ENCODE measurements around the gene GPC1.

GPC1 gene

GRCh38 chr2:240467659-240468302 is 32.3 kb downstream of the GPC1 start:
- TF ChIP-seq SUZ12 (IDR thresholded peaks at IDR 0.05; ENCODE audit: extremely low read depth, insufficient read depth, insufficient read length) (no peak), ZNF274 (IDR thresholded peaks at IDR 0.05; ENCODE audit: low read depth, low read length) (no peak), YY1 (IDR thresholded peaks at IDR 0.05; ENCODE audit: insufficient read depth, insufficient read length) (no peak)
- Histone ChIP-seq H3K27me3 (ENCODE audit: insufficient read depth, insufficient read length) (no peaks in the 10 kb centered on the region), H3K9ac (ENCODE audit: insufficient read length, low read depth) (no peak overlapping the region), H3K4me1 (ENCODE audit: insufficient read depth, insufficient read length) (peaks cover 20% of the 10 kb centered on the region), H3K9me3 (ENCODE audit: insufficient read depth, low read length) (no peaks in the 10 kb centered on the region), H3K4me3 (ENCODE audit: insufficient read length, low read depth) (no peak overlapping the region), H3K36me3 (ENCODE audit: insufficient read depth, insufficient read length, low read length) (peaks cover 50% of the 10 kb centered on the region)
- DNase-seq (ENCODE audit: low read depth, low spot score) = no peak

GRCh38 chr2:240468303-240469238 is 33.1 kb downstream of the GPC1 start:
- Histone ChIP-seq H3K9me3 (ENCODE audit: insufficient read depth, low read length) (no peaks in the 10 kb centered on the region; the same call in 1 of the 2 replicates), H3K9ac (ENCODE audit: insufficient read length, low read depth) (no peak overlapping the region), H3K4me3 (ENCODE audit: insufficient read length, low read depth) (no peak overlapping the region), H3K4me1 (ENCODE audit: insufficient read depth, insufficient read length) (peaks cover 20% of the 10 kb centered on the region), H3K36me3 (ENCODE audit: insufficient read depth, insufficient read length, low read length) (peaks cover 42% of the 10 kb centered on the region), H3K27me3 (ENCODE audit: insufficient read depth, insufficient read length) (no peaks in the 10 kb centered on the region)
- no peak for DNase-seq (ENCODE audit: low read depth, low spot score)
- TF ChIP-seq ZNF274 (IDR thresholded peaks at IDR 0.05; ENCODE audit: low read depth, low read length) (no peak), YY1 (IDR thresholded peaks at IDR 0.05; ENCODE audit: insufficient read depth, insufficient read length) (no peak), SUZ12 (IDR thresholded peaks at IDR 0.05; ENCODE audit: extremely low read depth, insufficient read depth, insufficient read length) (no peak)

GRCh38 chr2:240469239-240469636 is 33.8 kb downstream of the GPC1 start:
- Histone ChIP-seq H3K4me1 (ENCODE audit: insufficient read depth, insufficient read length) (peaks cover 20% of the 10 kb centered on the region), H3K9me3 (ENCODE audit: insufficient read depth, low read length) (no peaks in the 10 kb centered on the region; the same call in 1 of the 2 replicates), H3K27me3 (ENCODE audit: insufficient read depth, insufficient read length) (no peaks in the 10 kb centered on the region), H3K36me3 (ENCODE audit: insufficient read depth, insufficient read length, low read length) (peaks cover 35% of the 10 kb centered on the region), H3K9ac (ENCODE audit: insufficient read length, low read depth) (no peak overlapping the region), H3K4me3 (ENCODE audit: insufficient read length, low read depth) (no peak overlapping the region)
- no peak for DNase-seq (ENCODE audit: low read depth, low spot score)
- TF ChIP-seq SUZ12 (IDR thresholded peaks at IDR 0.05; ENCODE audit: extremely low read depth, insufficient read depth, insufficient read length) = no peak

- Histone ChIP-seq H3K9ac (ENCODE audit: insufficient read length, low read depth) (no peak overlapping the region), H3K4me1 (ENCODE audit: insufficient read depth, insufficient read length) (peaks cover 20% of the 10 kb centered on the region), H3K27me3 (ENCODE audit: insufficient read depth, insufficient read length) (no peaks in the 10 kb centered on the region), H3K9me3 (ENCODE audit: insufficient read depth, low read length) (no peaks in the 10 kb centered on the region; the same call in none of the 2 replicates), H3K4me3 (ENCODE audit: insufficient read length, low read depth) (no peak overlapping the region), H3K36me3 (ENCODE audit: insufficient read depth, insufficient read length, low read length) (peaks cover 30% of the 10 kb centered on the region)
- DNase-seq (ENCODE audit: low read depth, low spot score) = no peak
- TF ChIP-seq ZNF274 (IDR thresholded peaks at IDR 0.05; ENCODE audit: low read depth, low read length) (no peak), SUZ12 (IDR thresholded peaks at IDR 0.05; ENCODE audit: extremely low read depth, insufficient read depth, insufficient read length) (no peak), YY1 (IDR thresholded peaks at IDR 0.05; ENCODE audit: insufficient read depth, insufficient read length) (no peak)
Observed at GRCh38 chr2:240469740-240470139, 34.3 kb downstream of the GPC1 start.

GRCh38 chr2:240472078-240472790 is 36.8 kb downstream of the GPC1 start:
- H3K4me3 ChIP-seq (ENCODE audit: insufficient read length, low read depth) = no peak overlapping the region
- H3K9ac ChIP-seq (ENCODE audit: insufficient read length, low read depth) = no peak overlapping the region
- H3K36me3 ChIP-seq (ENCODE audit: insufficient read depth, insufficient read length, low read length) = peaks cover 8% of the 10 kb centered on the region
- H3K4me1 ChIP-seq (ENCODE audit: insufficient read depth, insufficient read length) = peaks cover 18% of the 10 kb centered on the region
- DNase-seq (ENCODE audit: low read depth, low spot score) = no peak
- H3K9me3 ChIP-seq (ENCODE audit: insufficient read depth, low read length) = no peaks in the 10 kb centered on the region; the same call in none of the 2 replicates
- H3K27me3 ChIP-seq (ENCODE audit: insufficient read depth, insufficient read length) = no peaks in the 10 kb centered on the region
- TF ChIP-seq ZNF274 (IDR thresholded peaks at IDR 0.05; ENCODE audit: low read depth, low read length) (no peak), SUZ12 (IDR thresholded peaks at IDR 0.05; ENCODE audit: extremely low read depth, insufficient read depth, insufficient read length) (no peak), YY1 (IDR thresholded peaks at IDR 0.05; ENCODE audit: insufficient read depth, insufficient read length) (no peak)

- DNase-seq (ENCODE audit: low read depth, low spot score) = no peak
Observed at GRCh38 chr2:240473211-240473610, 37.7 kb downstream of the GPC1 start.

More at GRCh38 chr2:240473211-240473610, 37.7 kb downstream of the GPC1 start:
- no peak overlapping the region for H3K9ac ChIP-seq (ENCODE audit: insufficient read length, low read depth)
- H3K27me3 ChIP-seq (ENCODE audit: insufficient read depth, insufficient read length) = no peaks in the 10 kb centered on the region
- H3K36me3 ChIP-seq (ENCODE audit: insufficient read depth, insufficient read length, low read length) = peaks cover 2% of the 10 kb centered on the region
- TF ChIP-seq ZNF274 (IDR thresholded peaks at IDR 0.05; ENCODE audit: low read depth, low read length) = no peak
- TF ChIP-seq SUZ12 (IDR thresholded peaks at IDR 0.05; ENCODE audit: extremely low read depth, insufficient read depth, insufficient read length) = no peak
- no peak for TF ChIP-seq YY1 (IDR thresholded peaks at IDR 0.05; ENCODE audit: insufficient read depth, insufficient read length)
- H3K9me3 ChIP-seq (ENCODE audit: insufficient read depth, low read length) = no peaks in the 10 kb centered on the region; the same call in none of the 2 replicates
- peaks cover 18% of the 10 kb centered on the region for H3K4me1 ChIP-seq (ENCODE audit: insufficient read depth, insufficient read length)
- H3K4me3 ChIP-seq (ENCODE audit: insufficient read length, low read depth) = no peak overlapping the region
